ENCODE data around the gene STAB1. TPM values are rescaled to one million over a fixed set of nuclear protein-coding genes. Genes with fewer than 3 reads are reported as not detected.

The STAB1 gene
- total and polyA plus RNA-seq, 2 of the 8 experiments (the other 6 are each of a cell fraction or from before 2014, with no cell fraction given): 1.0 to 1.9 TPM

DNA sequence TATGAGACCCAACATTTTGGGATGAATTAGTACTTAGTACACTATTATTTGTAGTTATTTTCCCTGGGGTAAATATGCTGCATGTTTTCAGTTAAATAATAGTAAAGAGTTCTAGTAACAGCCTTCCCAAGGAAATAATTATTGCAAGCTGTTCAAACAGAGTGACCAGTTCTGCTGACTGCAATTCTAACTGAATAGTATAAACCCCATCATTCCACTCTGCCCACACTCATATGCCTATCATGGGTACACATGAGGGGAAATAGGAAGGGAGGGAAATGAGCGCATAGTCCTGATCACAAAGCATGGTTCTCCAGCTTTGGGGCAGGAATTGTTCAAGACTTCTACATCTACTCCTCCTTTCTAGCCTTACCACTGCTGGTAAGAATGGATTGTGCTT, 59.9 kb downstream of the STAB1 start (continued):
- TF ChIP-seq EZH2 (IDR thresholded peaks at IDR 0.05; ENCODE audit: low read depth, low read length, severe bottlenecking) (no peak), KDM1A (IDR thresholded peaks at IDR 0.05; ENCODE audit: borderline replicate concordance, low read length) (no peak)
